BLaER1 (cell line): ENCODE results near the gene UQCR11.
"Not testable (repeated sequence)": the region's sequence is repeated elsewhere in the genome, so short reads cannot be mapped to it uniquely, and the experiment has no call there.

Experiments used
- H3K27ac ChIP-seq: shearing (Covaris generic); formaldehyde crosslinking; 2 replicates; pipeline ENCODE4 v1.8.1; 2022
- H3K27me3 ChIP-seq: shearing (Covaris generic); formaldehyde crosslinking; 2 replicates; pipeline ENCODE4 v1.8.1; 2022
- H3K36me3 ChIP-seq: shearing (Covaris generic); formaldehyde crosslinking; 2 replicates; pipeline ENCODE4 v1.8.1; 2022
- H3K4me1 ChIP-seq: shearing (Covaris generic); formaldehyde crosslinking; 2 replicates; pipeline ENCODE4 v1.8.1; 2022
- H3K4me2 ChIP-seq: shearing (Covaris generic); formaldehyde crosslinking; 2 replicates; pipeline ENCODE4 v1.8.1; 2022
- H3K4me3 ChIP-seq: shearing (Covaris generic); formaldehyde crosslinking; 2 replicates; pipeline ENCODE4 v1.8.1; 2022
- H3K9ac ChIP-seq: shearing (Covaris generic); formaldehyde crosslinking; 2 replicates; pipeline ENCODE4 v1.8.1; 2022
- H3K9me3 ChIP-seq: shearing (Covaris generic); formaldehyde crosslinking; 2 replicates; pipeline ENCODE4 v1.8.1; 2022
- H4K20me1 ChIP-seq: shearing (Covaris generic); formaldehyde crosslinking; 2 replicates; pipeline ENCODE4 v1.8.1; 2022
- Cebpa-rat ChIP-seq: shearing (Covaris generic); IDR thresholded peaks from 2 replicates; pipeline ENCODE4 v1.8.1; 2022

Gene UQCR11

DNA sequence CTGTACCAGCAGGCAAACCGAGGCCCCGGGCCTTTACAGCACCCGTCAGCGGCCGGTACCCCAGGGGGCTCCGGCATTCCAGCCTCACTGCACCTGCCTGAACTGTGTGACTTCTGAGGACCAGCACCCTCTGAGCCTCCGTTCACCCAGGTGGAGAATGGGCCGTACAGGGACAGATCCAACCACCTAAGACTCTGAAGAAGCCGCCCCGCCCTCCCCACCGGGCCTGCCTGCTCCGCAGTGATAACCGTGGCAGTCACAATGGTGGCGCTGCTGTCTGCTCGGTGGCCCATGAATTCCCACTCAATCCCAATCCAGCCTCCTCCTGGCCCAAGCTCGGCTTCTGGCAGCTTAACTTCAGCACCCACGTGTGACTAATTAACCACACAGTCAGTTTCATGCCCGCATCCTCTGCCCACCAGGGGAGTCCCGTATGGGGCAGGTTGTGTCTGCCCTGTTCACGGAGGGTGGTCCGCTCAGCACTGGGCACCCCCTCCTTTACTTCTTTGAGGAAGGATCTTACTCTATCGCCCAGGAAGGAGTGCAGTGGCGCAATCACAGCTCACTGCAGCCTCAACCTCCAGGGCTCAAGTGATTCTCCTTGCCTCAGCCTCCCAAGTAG is 43.8 kb upstream of the UQCR11 start:
- Histone ChIP-seq H3K4me2 (peak overlapping the region; percentile 99), H3K4me1 (peaks cover 63% of the 10 kb centered on the region), H3K9me3 (no peaks in the 10 kb centered on the region), H3K4me3 (peak overlapping the region; percentile 97), H3K27ac (peak overlapping the region; percentile 100), H3K27me3 (no peaks in the 10 kb centered on the region), H4K20me1 (peaks cover 33% of the 10 kb centered on the region), H3K9ac (peak overlapping the region; percentile 99), H3K36me3 (peaks cover 60% of the 10 kb centered on the region)
- peak; percentile 76 for TF ChIP-seq Cebpa-rat

DNA sequence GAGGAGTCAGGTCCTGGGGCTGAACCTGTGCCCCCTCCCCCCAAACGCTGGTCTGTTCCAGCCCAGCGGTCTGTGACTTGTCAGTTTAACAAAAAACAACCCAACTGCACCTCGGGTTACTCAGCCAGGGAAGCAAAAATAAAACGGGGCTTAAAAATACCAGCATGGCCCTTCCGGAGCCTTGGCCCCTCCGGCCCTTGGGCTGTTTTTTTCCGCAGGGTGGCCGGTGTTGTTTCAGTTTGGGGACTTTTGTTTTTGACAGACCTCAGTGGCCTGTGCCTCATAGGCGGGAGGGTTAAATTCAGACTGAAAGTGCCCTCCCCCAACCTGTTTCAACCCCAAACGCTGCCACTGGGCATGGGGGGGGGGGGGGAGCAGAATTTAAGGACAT is 43.2 kb upstream of the UQCR11 start:
- no peaks in the 10 kb centered on the region for H3K9me3 ChIP-seq
- peaks cover 63% of the 10 kb centered on the region for H3K4me1 ChIP-seq
- H3K4me3 ChIP-seq = peak overlapping the region; percentile 97
- H3K27me3 ChIP-seq = no peaks in the 10 kb centered on the region
- peaks cover 39% of the 10 kb centered on the region for H4K20me1 ChIP-seq
- peak overlapping the region; percentile 99 for H3K9ac ChIP-seq
- TF ChIP-seq Cebpa-rat = no peak
- peak overlapping the region; percentile 100 for H3K27ac ChIP-seq
- H3K4me2 ChIP-seq = peak overlapping the region; percentile 99
- H3K36me3 ChIP-seq = peaks cover 66% of the 10 kb centered on the region

DNA sequence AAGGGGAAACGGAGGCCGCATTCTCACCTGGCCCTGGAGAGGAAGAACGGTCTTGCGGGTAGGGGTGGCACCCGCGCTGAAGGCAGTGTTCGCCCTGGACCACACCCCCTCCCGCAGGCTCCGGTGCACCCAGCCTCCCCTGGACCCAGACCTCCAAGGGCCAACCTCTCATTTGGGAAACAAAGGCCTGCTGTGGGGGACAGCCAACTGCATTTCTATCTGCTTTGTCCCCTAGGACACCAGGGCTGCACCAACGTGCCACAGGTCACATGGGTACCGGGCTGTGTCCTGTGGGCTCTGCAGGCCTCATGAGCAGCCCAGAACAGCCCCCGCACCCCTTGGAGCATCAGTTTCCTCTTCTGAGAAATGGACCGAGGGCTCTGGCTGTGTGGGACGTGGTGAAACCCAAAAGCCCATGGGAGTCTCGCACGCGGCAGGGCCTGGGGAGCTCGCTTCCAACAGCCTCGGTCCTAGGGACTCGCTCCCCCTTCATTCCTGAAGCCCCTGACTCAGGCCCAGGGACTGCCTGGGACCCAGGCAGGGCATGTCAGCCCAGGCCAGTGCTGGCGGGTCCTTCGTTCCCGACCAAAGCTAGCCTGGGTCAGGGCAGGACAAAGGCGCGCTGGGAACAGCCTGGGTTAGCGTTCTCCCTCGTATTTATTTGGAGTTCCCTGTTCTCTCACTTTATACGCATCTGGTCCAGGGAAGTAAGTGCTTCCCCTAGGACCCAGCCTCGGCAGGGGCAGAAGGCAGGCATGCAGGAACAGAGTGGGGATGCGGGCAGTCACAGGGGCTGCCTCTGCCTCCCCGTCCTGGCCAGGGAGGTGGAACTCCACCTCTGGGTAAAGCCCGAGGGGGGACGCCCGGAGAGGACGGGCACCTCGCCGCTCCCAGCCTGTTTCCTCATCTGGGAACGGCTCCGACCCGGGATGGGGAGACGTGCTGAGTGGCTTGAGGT is 42.5 kb upstream of the UQCR11 start:
- no peak for TF ChIP-seq Cebpa-rat
- peak overlapping the region; percentile 97 for H3K4me3 ChIP-seq
- peak overlapping the region; percentile 100 for H3K27ac ChIP-seq
- H3K36me3 ChIP-seq = peaks cover 72% of the 10 kb centered on the region
- peak overlapping the region; percentile 99 for H3K9ac ChIP-seq
- peaks cover 46% of the 10 kb centered on the region for H4K20me1 ChIP-seq
- H3K9me3 ChIP-seq = no peaks in the 10 kb centered on the region
- H3K4me2 ChIP-seq = peak overlapping the region; percentile 99
- H3K4me1 ChIP-seq = peaks cover 66% of the 10 kb centered on the region
- no peaks in the 10 kb centered on the region for H3K27me3 ChIP-seq

- Histone ChIP-seq H3K4me2 (peak overlapping the region; percentile 99), H4K20me1 (peaks cover 55% of the 10 kb centered on the region), H3K36me3 (peaks cover 81% of the 10 kb centered on the region), H3K9ac (peak overlapping the region; percentile 99), H3K9me3 (no peaks in the 10 kb centered on the region), H3K27ac (peak overlapping the region; percentile 100), H3K27me3 (no peaks in the 10 kb centered on the region), H3K4me3 (peak overlapping the region; percentile 97), H3K4me1 (peaks cover 74% of the 10 kb centered on the region)
- TF ChIP-seq Cebpa-rat = no peak
Measured at GRCh38 chr19:1646659-1647453, 41.6 kb upstream of the UQCR11 start.

DNA sequence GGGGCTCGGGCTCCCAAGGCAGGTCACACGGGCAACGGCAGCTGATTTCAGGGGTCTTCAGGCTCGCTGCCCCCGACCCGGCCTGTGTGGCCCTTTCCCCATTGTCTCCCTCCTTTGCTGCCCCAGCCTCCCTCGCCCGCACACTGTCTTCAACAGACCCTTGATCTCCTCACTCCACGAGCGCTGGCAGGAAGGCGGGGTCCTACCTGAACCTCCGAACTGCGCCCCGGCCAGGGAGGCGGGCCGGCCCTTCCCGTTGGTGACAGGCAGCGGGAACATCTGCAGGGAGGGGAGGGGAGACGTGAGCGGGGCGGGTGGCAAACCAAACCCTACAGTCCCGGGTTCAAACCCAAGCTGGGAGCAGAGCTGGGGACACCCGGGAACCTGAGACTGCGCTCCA is 40.9 kb upstream of the UQCR11 start:
- Histone ChIP-seq H3K4me3 (peak overlapping the region; percentile 97), H3K9me3 (no peaks in the 10 kb centered on the region), H4K20me1 (peaks cover 62% of the 10 kb centered on the region), H3K36me3 (peaks cover 89% of the 10 kb centered on the region), H3K27ac (peak overlapping the region; percentile 100), H3K27me3 (no peaks in the 10 kb centered on the region), H3K4me1 (peaks cover 81% of the 10 kb centered on the region), H3K9ac (peak overlapping the region; percentile 99), H3K4me2 (peak overlapping the region; percentile 99)
- no peak for TF ChIP-seq Cebpa-rat

GRCh38 chr19:1645299-1645698 is 40.0 kb upstream of the UQCR11 start:
- Histone ChIP-seq H3K9ac (peak overlapping the region; percentile 99), H3K9me3 (no peaks in the 10 kb centered on the region), H3K27ac (peak overlapping the region; percentile 100), H3K4me1 (peaks cover 89% of the 10 kb centered on the region), H3K27me3 (no peaks in the 10 kb centered on the region), H4K20me1 (peaks cover 70% of the 10 kb centered on the region), H3K4me2 (peak overlapping the region; percentile 99), H3K4me3 (peak overlapping the region; percentile 97), H3K36me3 (peaks cover 96% of the 10 kb centered on the region)
- no peak for TF ChIP-seq Cebpa-rat

DNA sequence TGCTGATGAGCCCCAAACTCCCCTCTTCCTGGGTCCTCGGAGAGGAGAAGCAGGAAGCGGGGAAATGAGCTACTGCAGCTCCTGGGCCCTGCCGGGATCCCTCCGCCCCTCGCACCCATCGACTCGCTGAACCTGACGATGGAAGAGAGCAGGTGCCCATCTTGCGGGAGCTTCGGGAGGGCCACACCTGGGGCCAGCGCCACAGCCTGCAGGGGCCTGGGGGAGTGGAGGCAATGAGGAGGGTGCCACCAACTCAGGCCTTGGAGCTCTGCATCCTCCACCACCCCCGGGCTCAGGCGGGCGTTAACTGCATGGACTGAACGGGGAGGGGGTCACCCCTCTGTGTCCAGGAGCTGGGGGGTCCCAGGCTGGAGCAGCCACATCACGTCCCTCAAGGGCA is 38.8 kb upstream of the UQCR11 start:
- H3K9me3 ChIP-seq = no peaks in the 10 kb centered on the region
- no peak overlapping the region for H3K4me3 ChIP-seq
- no peaks in the 10 kb centered on the region for H3K27me3 ChIP-seq
- H3K9ac ChIP-seq = peak overlapping the region; percentile 99; the same call in 1 of the 2 replicates
- H3K27ac ChIP-seq = peak overlapping the region; percentile 100
- peak overlapping the region; percentile 99 for H3K4me2 ChIP-seq
- H3K36me3 ChIP-seq = peaks cover 96% of the 10 kb centered on the region
- H3K4me1 ChIP-seq = peaks cover 93% of the 10 kb centered on the region
- no peak for TF ChIP-seq Cebpa-rat
- peaks cover 83% of the 10 kb centered on the region for H4K20me1 ChIP-seq

GRCh38 chr19:1640893-1641448 is 35.7 kb upstream of the UQCR11 start:
- not testable (repeated sequence) for H3K27me3 ChIP-seq, H3K9ac ChIP-seq, H3K4me3 ChIP-seq, H3K9me3 ChIP-seq, H3K27ac ChIP-seq
- H3K4me1 ChIP-seq = peaks cover 84% of the 10 kb centered on the region
- H4K20me1 ChIP-seq = peaks cover 100% of the 10 kb centered on the region
- H3K36me3 ChIP-seq = peaks cover 100% of the 10 kb centered on the region
- H3K4me2 ChIP-seq = 0 out of 2 replicates have a peak overlapping the region, but pooled peaks have one; percentile 14
